HG03108 (cell line): ENCODE measurements around the gene KIF5C.

Source experiments
- ATAC-seq: cut with Tn5 transposase; IDR thresholded peaks from one replicate; pipeline ENCODE4 v1.9.1; 2021; ENCODE audit warnings: moderate library complexity; ENCODE audit not compliant: unreplicated experiment

KIF5C gene

DNA sequence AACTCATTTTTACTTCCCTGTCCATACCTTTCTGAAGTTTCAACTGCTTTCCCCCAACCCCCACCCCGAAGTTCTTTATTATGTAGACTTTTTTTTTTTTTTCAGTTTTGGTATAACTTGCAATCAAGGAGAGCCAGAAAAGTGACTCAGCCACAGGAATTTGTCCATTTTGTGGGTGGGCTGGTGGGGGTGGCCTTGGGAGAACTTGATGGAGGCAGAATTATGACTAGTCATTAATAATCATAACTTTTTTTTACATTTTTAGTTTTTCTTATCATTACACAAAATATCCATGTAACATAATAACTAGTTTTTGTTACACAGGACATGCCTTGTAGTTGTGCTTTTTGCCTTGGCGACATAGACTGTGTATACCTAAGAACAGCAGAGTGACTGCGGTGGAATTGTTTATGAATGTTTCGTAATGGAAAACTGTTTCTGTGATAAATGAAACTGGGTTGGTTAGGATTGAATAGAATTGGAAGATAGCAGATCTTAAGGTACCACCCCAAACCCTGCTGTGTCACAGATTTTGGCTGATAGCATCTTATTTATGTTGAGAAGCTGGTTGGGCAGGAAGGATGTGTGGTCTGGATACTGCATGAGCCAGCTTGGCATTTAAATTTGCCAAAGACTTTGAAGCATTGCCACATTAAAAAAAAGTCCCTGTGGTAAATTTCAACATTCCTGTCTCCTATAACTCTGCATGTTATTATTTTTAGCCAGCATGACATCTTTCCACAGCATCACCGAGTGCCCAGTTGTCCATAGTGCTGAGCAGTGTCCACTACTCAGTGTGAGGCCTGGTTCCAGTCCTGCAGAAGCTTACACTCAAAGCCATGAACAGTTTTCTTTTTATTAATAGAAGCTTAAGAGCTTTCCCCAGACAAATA is 194.2 kb downstream of the KIF5C start:
- ATAC-seq = no peak

DNA sequence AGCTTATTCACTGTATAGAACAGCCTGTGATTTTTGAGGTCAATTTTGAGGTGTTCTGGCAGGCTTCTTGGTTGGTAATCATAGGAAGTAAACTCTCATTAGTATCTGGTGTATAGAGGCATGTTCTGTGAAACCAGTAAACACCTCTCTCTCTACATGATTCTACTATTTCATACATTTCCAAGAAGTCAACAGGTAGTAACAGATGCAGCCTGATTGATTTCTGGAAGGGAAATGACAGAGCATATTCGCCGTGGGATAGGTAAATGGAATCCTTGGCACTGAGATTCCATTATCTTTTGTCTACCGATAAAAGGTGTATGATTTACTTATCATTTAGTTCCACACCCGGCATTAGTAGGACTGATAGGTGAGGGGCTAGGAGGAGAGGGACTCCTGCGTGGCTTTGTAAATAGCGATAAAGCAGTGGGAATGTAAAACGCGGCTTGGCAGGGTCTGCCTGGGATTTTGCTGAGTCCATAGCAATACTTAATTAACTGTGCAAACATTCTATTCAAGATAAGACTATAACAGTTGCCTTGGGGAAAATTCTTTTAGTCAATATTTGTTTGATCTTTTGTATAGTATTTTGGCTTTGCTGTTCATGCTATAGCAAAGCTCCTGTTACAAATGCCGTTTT is 195.8 kb downstream of the KIF5C start:
- no peak for ATAC-seq

DNA sequence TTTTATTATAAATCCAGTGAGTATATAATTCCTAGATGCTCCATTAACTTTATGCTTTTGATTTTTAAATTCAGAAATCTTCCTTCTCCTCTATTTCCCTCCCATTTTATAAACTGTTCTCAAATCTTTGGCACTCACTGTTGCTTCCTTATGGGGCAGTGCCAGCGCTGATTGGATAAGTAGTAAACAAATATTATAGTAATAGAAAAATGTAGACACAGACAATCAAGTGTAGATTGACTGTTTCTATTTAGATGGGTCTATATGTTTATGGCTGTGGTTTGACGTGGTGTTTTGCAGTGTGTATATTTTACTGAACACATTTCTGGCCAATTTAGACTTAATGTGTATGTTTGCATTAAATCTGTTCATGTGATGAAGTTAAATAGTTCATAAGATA is 200.1 kb downstream of the KIF5C start:
- no peak for ATAC-seq

DNA sequence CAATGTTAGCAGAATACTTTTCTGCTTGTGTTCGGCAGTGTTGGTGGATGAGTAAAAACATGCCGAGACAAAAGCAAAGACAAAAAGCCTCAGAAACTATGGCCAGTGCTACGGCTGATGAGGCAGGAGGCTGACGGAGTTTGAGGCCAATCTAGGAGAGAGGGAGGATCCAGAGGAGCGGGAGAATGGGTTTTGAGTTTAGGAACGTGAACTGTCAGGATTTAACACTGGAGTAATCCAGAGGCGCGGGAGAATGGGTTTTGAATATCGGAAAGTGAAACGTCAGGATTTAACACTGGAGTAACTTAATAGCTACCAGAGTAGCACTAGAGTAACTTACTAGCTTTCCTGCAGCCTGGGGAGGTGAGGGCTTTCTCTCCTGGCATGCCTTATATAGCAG is 200.8 kb downstream of the KIF5C start:
- ATAC-seq = no peak
